ENCODE measurements around the gene PASD1.

GRCh38 chrX:151596282-151596681 lies 32.8 kb downstream of the PASD1 start:
- TF ChIP-seq CTCF (IDR thresholded peaks at IDR 0.05) (no peak), REST (IDR thresholded peaks at IDR 0.05; ENCODE audit: insufficient read depth in 1 of 2, low read depth in 2 of 2, low read length in 1 of 2) (no peak), POLR2AphosphoS5 (IDR thresholded peaks at IDR 0.05; ENCODE audit: low read depth, low read length) (no peak), TCF7L2 (IDR thresholded peaks at IDR 0.05; ENCODE audit: low read depth, low read length) (no peak)

Data from Panc1 (cell line).